MCF 10A (cell line): Measurements from ENCODE around the gene KCNMA1. TPM values are rescaled to one million over a fixed set of nuclear protein-coding genes. Genes with fewer than 3 reads are reported as not detected.

Experiments
- BruUV-seq: library from RNA; stranded (reverse); fragments of 400-500 nt; replicated peaks from 2 replicates; lab custom pipeline; 2021; lab: Mats Ljungman, UMichigan
- CTCF ChIA-PET: fragments of 300-600 bp; sonication (Branson Sonifier 250); formaldehyde crosslinking; extraction: SDS; loops from one replicate; lab custom pipeline; 2021; ENCODE audit warnings: antibody characterized with exemption, inconsistent platforms; lab: Yijun Ruan, JAX
- POLR2A ChIA-PET: fragments of 300-600, 350-650 bp; sonication (Branson Sonifier 250); formaldehyde crosslinking; extraction: SDS; loops from one replicate; lab custom pipeline; 2020; ENCODE audit warnings: antibody characterized with exemption, inconsistent platforms; lab: Yijun Ruan, JAX
- DNase-seq: peaks from one replicate; pipeline ENCODE4 v3.0.0-alpha.2; 2018; ENCODE audit not compliant: unreplicated experiment
- H3K27ac Mint-ChIP-seq: one replicate; pipeline ENCODE4 v1.8.0; 2022; ENCODE audit warnings: mild to moderate bottlenecking, low read depth, mixed read lengths; ENCODE audit not compliant: unreplicated experiment
- H3K27me3 Mint-ChIP-seq: one replicate; pipeline ENCODE4 v1.8.0; 2022; ENCODE audit warnings: mixed read lengths; ENCODE audit not compliant: insufficient read depth, unreplicated experiment
- H3K36me3 Mint-ChIP-seq: one replicate; pipeline ENCODE4 v1.8.0; 2022; ENCODE audit warnings: mild to moderate bottlenecking, moderate library complexity, mixed read lengths; ENCODE audit not compliant: insufficient read depth, unreplicated experiment
- H3K4me1 Mint-ChIP-seq: one replicate; pipeline ENCODE4 v1.8.0; 2022; ENCODE audit warnings: mixed read lengths; ENCODE audit not compliant: insufficient read depth, unreplicated experiment
- H3K4me3 Mint-ChIP-seq: one replicate; pipeline ENCODE4 v1.8.0; 2022; ENCODE audit warnings: mild to moderate bottlenecking, moderate library complexity, mixed read lengths; ENCODE audit not compliant: unreplicated experiment
- H3K9me3 Mint-ChIP-seq: one replicate; pipeline ENCODE4 v1.8.0; 2022; ENCODE audit warnings: mixed read lengths; ENCODE audit not compliant: unreplicated experiment
- intact Hi-C: fragments of 100-400 bp; cut with micrococcal nuclease; formaldehyde crosslinking; loops from 2 replicates; pipeline ENCODE4 v1.14.1; 2022
- total RNA-seq: library from RNA; stranded (reverse); gene quantifications from 2 replicates; pipeline ENCODE4 v1.2.3, GENCODE V29; 2022
- TF ChIP-seq, protein P1 (sequence below): fragments of 200-600 bp; IDR thresholded peaks from one replicate; pipeline ENCODE4 v1.8.0; 2022; ENCODE audit warnings: antibody characterized with exemption, mild to moderate bottlenecking; ENCODE audit not compliant: unreplicated experiment

The KCNMA1 gene
- total RNA-seq, 1 experiment from 2014 or later: 7.5 TPM

DNA sequence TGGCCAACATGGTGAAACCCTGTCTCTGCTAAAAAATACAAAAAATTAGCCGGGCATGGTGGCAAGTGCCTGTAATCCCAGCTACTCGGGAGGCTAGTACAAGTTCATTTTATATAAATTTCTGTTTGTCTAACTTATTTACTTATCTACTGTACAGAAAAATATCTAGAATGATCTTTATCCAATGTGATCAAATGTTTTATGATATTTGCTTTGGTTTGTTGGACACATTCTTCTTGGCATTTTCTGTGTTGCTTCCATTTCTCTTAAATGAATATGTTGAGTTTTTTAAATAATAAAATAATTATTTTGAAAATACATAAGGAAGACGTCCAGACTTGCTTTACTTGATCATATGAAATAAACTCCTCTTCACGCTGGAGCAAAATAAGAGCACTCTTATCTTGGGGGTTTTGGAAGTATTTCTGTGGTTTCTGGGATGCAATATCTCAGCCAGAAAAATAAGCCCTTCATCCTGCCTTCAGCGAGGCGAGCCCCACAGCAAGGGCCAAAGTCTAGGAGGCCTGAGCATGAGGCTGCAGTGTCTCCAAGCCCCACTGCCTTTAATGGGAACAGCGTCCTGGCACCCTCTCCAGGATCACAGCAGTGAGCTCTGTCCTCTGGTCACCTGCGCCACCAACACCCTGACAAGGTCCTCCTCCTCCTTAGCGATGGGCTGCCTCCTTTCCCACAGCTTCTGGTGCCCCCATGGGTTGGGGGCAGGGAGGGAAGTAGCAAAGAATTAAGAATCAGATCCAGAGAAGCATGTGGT is 480.2 kb downstream of the KCNMA1 start:
- no peak for DNase-seq
- Mint-ChIP-seq H3K9me3 (no peaks in the 10 kb centered on the region), H3K27me3 (no peaks in the 10 kb centered on the region), H3K4me3 (no peak overlapping the region), H3K4me1 (peaks cover 26% of the 10 kb centered on the region), H3K36me3 (no peaks in the 10 kb centered on the region), H3K27ac (no peak overlapping the region)
- CTCF ChIA-PET: interaction anchor here (0.9 kb wide), 1 partner anchor 555 kb away, joined by 3 read pairs; no protein-coding TSS in a partner anchor
- BruUV-seq: no TSS peak
- POLR2A ChIA-PET: interaction anchor here (0.7 kb wide), 1 partner anchor 250 kb away, joined by 4 read pairs; no protein-coding TSS in a partner anchor
- TF ChIP-seq, protein P1, sequence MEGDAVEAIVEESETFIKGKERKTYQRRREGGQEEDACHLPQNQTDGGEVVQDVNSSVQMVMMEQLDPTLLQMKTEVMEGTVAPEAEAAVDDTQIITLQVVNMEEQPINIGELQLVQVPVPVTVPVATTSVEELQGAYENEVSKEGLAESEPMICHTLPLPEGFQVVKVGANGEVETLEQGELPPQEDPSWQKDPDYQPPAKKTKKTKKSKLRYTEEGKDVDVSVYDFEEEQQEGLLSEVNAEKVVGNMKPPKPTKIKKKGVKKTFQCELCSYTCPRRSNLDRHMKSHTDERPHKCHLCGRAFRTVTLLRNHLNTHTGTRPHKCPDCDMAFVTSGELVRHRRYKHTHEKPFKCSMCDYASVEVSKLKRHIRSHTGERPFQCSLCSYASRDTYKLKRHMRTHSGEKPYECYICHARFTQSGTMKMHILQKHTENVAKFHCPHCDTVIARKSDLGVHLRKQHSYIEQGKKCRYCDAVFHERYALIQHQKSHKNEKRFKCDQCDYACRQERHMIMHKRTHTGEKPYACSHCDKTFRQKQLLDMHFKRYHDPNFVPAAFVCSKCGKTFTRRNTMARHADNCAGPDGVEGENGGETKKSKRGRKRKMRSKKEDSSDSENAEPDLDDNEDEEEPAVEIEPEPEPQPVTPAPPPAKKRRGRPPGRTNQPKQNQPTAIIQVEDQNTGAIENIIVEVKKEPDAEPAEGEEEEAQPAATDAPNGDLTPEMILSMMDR: no peak
- intact Hi-C loops: no loop called here

DNA sequence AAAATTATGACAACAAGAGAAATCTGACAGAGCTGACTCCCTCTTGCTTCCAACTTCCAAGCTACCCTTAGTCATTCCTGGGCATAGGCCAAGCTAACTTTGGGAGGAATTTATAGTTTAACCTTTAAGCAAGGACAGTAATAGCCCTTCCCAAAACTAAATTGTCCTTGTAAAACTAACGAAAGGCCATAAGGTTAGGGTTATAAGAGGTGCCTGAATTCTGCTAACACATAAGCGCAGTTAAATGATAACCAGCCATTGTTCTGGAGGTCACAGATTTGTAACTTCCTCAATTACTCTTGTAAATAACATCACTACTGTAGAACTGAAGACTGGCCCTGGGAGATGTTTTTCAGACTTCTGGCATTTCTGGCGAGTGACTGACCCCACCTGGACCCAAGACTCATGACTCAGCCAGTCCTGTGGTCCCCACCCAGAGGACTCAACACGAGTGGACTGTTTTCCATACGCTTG is 481.2 kb downstream of the KCNMA1 start:
- TF ChIP-seq, protein P1: no peak
- H3K4me1 Mint-ChIP-seq: peaks cover 26% of the 10 kb centered on the region
- no peak overlapping the region for H3K4me3 Mint-ChIP-seq
- BruUV-seq: no TSS peak
- peak; percentile 37 for DNase-seq
- ChIA-PET POLR2A (interaction anchor here (0.8 kb wide), 1 partner anchor 8 kb away, joined by 3 read pairs; no protein-coding TSS in a partner anchor), CTCF (interaction anchor here (0.7 to 1.6 kb wide), 2 partner anchors 9 to 1501 kb away, joined by 3 to 6 read pairs; no protein-coding TSS in a partner anchor)
- no peak overlapping the region for H3K27ac Mint-ChIP-seq
- intact Hi-C loops: no loop called here
- no peaks in the 10 kb centered on the region for H3K36me3 Mint-ChIP-seq
- H3K27me3 Mint-ChIP-seq: no peaks in the 10 kb centered on the region
- H3K9me3 Mint-ChIP-seq: no peaks in the 10 kb centered on the region

DNA sequence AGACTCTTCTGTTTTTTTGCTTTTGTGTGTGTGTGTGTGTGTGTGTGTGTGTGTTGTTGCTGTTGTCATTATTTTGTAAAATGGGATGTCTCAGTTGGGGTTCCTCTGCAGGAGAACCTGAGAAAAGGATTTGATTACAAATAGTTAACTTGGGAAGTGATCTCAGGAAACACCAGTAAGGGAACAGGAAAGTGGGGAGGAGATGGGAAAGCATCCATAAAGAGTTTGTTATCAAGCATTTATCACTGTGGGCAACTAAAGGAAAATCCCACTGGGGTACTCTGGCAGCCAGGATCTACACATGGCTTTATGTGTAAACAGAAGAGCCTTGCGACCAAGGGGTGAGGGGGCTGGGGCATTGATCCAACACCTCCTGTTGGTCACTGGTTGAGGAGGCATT is 485.4 kb downstream of the KCNMA1 start:
- TF ChIP-seq, protein P1: no peak
- no TSS peak for BruUV-seq
- Mint-ChIP-seq H3K27ac (no peak overlapping the region), H3K4me3 (no peak overlapping the region), H3K4me1 (peaks cover 12% of the 10 kb centered on the region), H3K36me3 (no peaks in the 10 kb centered on the region), H3K9me3 (no peaks in the 10 kb centered on the region), H3K27me3 (no peaks in the 10 kb centered on the region)
- intact Hi-C loops: no loop called here
- ChIA-PET POLR2A (interaction anchor here (1.1 kb wide), 1 partner anchor 9 kb away, joined by 6 read pairs; no protein-coding TSS in a partner anchor), CTCF (interaction anchor here (1.0 kb wide), 1 partner anchor 13 kb away, joined by 3 read pairs; no protein-coding TSS in a partner anchor)
- no peak for DNase-seq

DNA sequence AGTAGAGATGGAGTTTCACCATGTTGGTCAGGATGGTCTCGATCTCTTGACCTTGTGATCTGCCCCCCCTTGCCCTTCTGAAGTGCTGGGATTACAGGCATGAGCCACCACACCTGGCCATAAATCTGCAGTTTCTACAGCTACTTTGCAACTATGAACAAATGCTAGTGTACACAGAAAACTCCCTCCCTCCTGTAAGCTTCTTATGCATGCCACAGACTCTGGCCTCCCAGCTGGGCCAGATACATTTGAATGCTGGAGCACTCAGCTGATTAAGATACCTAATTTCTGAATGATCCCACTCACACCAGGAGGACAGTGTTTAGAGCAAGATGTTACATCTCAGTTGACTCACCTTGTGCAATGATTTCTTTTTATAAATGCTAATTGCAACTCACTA is 486.2 kb downstream of the KCNMA1 start:
- TF ChIP-seq, protein P1: no peak
- BruUV-seq: no TSS peak
- H3K9me3 Mint-ChIP-seq: no peaks in the 10 kb centered on the region
- H3K27me3 Mint-ChIP-seq: no peaks in the 10 kb centered on the region
- no peak overlapping the region for H3K4me3 Mint-ChIP-seq
- peak overlapping the region; percentile 72 for H3K27ac Mint-ChIP-seq
- peaks cover 9% of the 10 kb centered on the region for H3K4me1 Mint-ChIP-seq
- CTCF ChIA-PET: interaction anchor here (1.0 kb wide), 1 partner anchor 14 kb away, joined by 3 read pairs; no protein-coding TSS in a partner anchor
- DNase-seq: no peak
- H3K36me3 Mint-ChIP-seq: no peaks in the 10 kb centered on the region
- POLR2A ChIA-PET: interaction anchor here (0.8 to 1.1 kb wide), 2 partner anchors 9 to 13 kb away, joined by 4 to 6 read pairs; no protein-coding TSS in a partner anchor
- intact Hi-C loops: no loop called here
